OCI-LY7 (cell line): ENCODE results near the gene VAMP7.

ENCODE experiments used
- CTCF ChIP-seq: fragments of 200-600 bp; sonication (generic); conservative IDR thresholded peaks from 2 replicates; pipeline ENCODE4 v1.5.1; 2014; ENCODE audit warnings: mild to moderate bottlenecking, antibody characterized with exemption, low read length, moderate library complexity, mixed read lengths
- EZH2phosphoT487 ChIP-seq: fragments of 200-600 bp; sonication (generic); IDR thresholded peaks from 2 replicates; pipeline ENCODE4 v1.6.1; 2018; ENCODE audit warnings: low read depth, borderline replicate concordance, mild to moderate bottlenecking, mixed run types, antibody characterized with exemption, low read length, moderate library complexity, mixed read lengths

- TF ChIP-seq CTCF (no peak), EZH2phosphoT487 (no peak)
Measured at GRCh38 chrX:155877288-155877687, 3.9 kb upstream of the VAMP7 start.
